CD4-positive, alpha-beta T cell (primary cell): ENCODE measurements around the gene LDB2. TPM values are rescaled to one million over a fixed set of nuclear protein-coding genes. Genes with fewer than 3 reads are reported as not detected.

Experiments used
- ATAC-seq: fragments of 200-7000 bp; cut with Tn5 transposase; one replicate; pipeline ENCODE4 v1.10.0; 2022; ENCODE audit warnings: mild to moderate bottlenecking; ENCODE audit not compliant: poor library complexity
- CTCF ChIA-PET: fragments of 350-600 bp; sonication (Branson Sonifier 250); formaldehyde crosslinking; loops from one replicate; lab custom pipeline; 2021; ENCODE audit warnings: antibody characterized with exemption, inconsistent platforms; lab: Charles Lee
- POLR2A ChIA-PET: fragments of 350-600 bp; sonication (Branson Sonifier 250); formaldehyde crosslinking; loops from one replicate; lab custom pipeline; 2021; ENCODE audit warnings: antibody characterized with exemption, inconsistent platforms; lab: Charles Lee
- DNase-seq, 14 experiments: peaks; one replicate each; pipeline ENCODE4 v3.0.0-alpha.2; 2013 to 2020; ENCODE audit warnings: mixed read lengths in 2 of 14
- H3K27ac ChIP-seq, 2 donors: one replicate each; pipeline versions ENCODE4 v1.5.1 to v1.7.0; 2013; ENCODE audit warnings: low read length in 2 of 2, low read depth in 1 of 2, mild to moderate bottlenecking in 1 of 2
- H3K27me3 ChIP-seq, 2 experiments: 1 replicate in 1 of 2; 2 replicates in 1 of 2; pipeline versions ENCODE4 v1.6.1 to v1.7.0; 2013; ENCODE audit warnings: low read length in 2 of 2, control low read depth in 1 of 2, mild to moderate bottlenecking in 1 of 2, moderate library complexity in 1 of 2; ENCODE audit not compliant: insufficient read depth in 2 of 2, control insufficient read depth in 1 of 2
- H3K36me3 ChIP-seq: one replicate; pipeline ENCODE4 v1.6.1; 2013; ENCODE audit warnings: low read length, control low read depth; ENCODE audit not compliant: insufficient read depth
- H3K4me1 ChIP-seq: one replicate; pipeline ENCODE4 v1.6.1; 2013; ENCODE audit warnings: low read length, control low read depth; ENCODE audit not compliant: insufficient read depth
- H3K4me3 ChIP-seq: one replicate; pipeline ENCODE4 v1.5.1; 2013; ENCODE audit warnings: mild to moderate bottlenecking, low read length, moderate library complexity
- H3K9me3 ChIP-seq, 2 experiments: 1 replicate in 1 of 2; 2 replicates in 1 of 2; pipeline versions ENCODE4 v1.6.1 to v1.7.0; 2013; ENCODE audit warnings: low read length in 2 of 2, mild to moderate bottlenecking in 2 of 2, control low read depth in 1 of 2, moderate library complexity in 1 of 2; ENCODE audit not compliant: control insufficient read depth in 1 of 2, insufficient read depth in 1 of 2
- H3K27ac Mint-ChIP-seq: one replicate; pipeline ENCODE4 v1.8.0; 2020; ENCODE audit warnings: mixed read lengths
- H3K27me3 Mint-ChIP-seq: one replicate; pipeline ENCODE4 v1.8.0; 2021; ENCODE audit warnings: mixed read lengths
- H3K36me3 Mint-ChIP-seq: one replicate; pipeline ENCODE4 v1.8.0; 2021; ENCODE audit warnings: low read depth, mixed read lengths
- H3K4me1 Mint-ChIP-seq: one replicate; pipeline ENCODE4 v1.8.0; 2021; ENCODE audit warnings: low read depth, mixed read lengths
- H3K4me3 Mint-ChIP-seq: one replicate; pipeline ENCODE4 v1.8.0; 2020; ENCODE audit warnings: mild to moderate bottlenecking, mixed read lengths
- H3K9me3 Mint-ChIP-seq: one replicate; pipeline ENCODE4 v1.8.0; 2020; ENCODE audit warnings: mixed read lengths
- intact Hi-C, 2 experiments: fragments of 100-400 bp; cut with DNase I in 1 of 2; cut with micrococcal nuclease in 1 of 2; formaldehyde crosslinking; loops; one replicate each; pipeline versions ENCODE4 v1.15.1 to v1.9.0; 2023 to 2025; cut with DNase I, micrococcal nuclease
- total RNA-seq, 174 experiments: library from RNA in 2 of 174; stranded (reverse) in 2 of 174; gene quantifications; one replicate each; pipeline ENCODE4 v1.2.3 and lab custom pipeline; 2021 to 2026
- TF ChIP-seq, protein P1 (sequence below): fragments of 200-600 bp; IDR thresholded peaks from one replicate; pipeline ENCODE4 v1.8.0; 2022; ENCODE audit warnings: antibody characterized with exemption, mild to moderate bottlenecking

Gene LDB2
- total RNA-seq, 2 experiments from 2014 or later: not detected

DNA sequence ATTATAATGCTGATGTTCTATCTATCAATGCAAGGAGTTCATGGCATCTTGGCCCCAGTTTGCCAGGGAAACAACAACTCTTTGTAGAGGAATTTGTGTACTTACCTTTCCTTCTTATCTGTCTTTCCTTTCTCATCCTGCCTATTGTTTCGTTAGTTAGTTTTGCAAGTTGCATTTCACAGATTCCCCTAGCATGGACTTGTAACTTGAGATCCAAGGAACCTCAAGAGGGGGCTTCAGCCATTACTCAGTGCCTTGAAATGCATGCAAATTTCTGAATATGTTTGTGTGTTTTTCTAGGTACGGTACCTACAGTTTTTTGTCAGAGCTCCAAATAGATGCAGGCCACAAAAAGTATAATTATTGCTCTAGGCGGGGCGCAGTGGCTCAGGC is 203.6 kb downstream of the LDB2 start:
- no peak for DNase-seq
- Histone ChIP-seq H3K9me3 (no peaks in the 10 kb centered on the region), H3K36me3 (no peaks in the 10 kb centered on the region), H3K4me1 (no peaks in the 10 kb centered on the region), H3K27ac (no peak overlapping the region), H3K27me3 (no peaks in the 10 kb centered on the region), H3K4me3 (no peak overlapping the region)
- H3K4me1 Mint-ChIP-seq: no peaks in the 10 kb centered on the region
- no peak overlapping the region for H3K4me3 Mint-ChIP-seq
- TF ChIP-seq, protein P1, sequence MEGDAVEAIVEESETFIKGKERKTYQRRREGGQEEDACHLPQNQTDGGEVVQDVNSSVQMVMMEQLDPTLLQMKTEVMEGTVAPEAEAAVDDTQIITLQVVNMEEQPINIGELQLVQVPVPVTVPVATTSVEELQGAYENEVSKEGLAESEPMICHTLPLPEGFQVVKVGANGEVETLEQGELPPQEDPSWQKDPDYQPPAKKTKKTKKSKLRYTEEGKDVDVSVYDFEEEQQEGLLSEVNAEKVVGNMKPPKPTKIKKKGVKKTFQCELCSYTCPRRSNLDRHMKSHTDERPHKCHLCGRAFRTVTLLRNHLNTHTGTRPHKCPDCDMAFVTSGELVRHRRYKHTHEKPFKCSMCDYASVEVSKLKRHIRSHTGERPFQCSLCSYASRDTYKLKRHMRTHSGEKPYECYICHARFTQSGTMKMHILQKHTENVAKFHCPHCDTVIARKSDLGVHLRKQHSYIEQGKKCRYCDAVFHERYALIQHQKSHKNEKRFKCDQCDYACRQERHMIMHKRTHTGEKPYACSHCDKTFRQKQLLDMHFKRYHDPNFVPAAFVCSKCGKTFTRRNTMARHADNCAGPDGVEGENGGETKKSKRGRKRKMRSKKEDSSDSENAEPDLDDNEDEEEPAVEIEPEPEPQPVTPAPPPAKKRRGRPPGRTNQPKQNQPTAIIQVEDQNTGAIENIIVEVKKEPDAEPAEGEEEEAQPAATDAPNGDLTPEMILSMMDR: no peak
- ATAC-seq: no peak
- H3K27me3 Mint-ChIP-seq: no peaks in the 10 kb centered on the region
- no peaks in the 10 kb centered on the region for H3K9me3 Mint-ChIP-seq
- H3K36me3 Mint-ChIP-seq: no peaks in the 10 kb centered on the region
- ChIA-PET CTCF (no interaction called here), POLR2A (no interaction called here)
- no peak overlapping the region for H3K27ac Mint-ChIP-seq
- intact Hi-C loops: no loop called here

DNA sequence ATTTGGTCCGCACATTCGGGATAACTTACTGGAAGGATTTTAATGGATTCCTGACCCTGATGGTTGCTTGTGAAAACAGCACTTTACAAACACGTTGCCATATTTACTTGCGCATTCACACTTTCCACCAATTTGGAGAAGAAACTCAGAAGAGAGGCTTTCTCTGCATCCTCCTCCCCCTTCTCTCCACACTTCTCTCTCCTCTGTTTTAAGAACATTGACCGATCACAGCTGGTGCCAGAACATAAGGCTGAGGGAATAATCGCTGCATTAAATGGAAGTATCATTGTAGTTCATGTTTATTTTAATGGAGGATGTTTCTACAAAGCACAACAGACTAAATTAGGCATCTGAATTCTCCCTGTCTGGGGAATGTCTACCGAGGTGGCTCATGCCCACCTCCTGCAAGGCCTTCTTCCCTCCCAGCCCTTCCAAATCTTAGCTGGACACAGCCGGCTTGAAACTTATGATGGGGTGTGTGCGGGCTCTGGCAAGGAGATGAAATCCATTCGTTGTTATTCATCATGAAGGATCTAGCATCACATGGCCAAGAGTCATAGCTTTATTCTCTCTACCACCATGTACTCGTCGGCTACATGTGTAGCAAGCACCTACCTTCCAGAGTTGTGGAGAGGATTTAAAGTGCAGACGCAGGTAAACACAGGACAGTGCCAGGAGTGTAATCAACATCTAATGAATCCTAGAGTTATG is 204.1 kb downstream of the LDB2 start:
- Mint-ChIP-seq H3K27ac (no peak overlapping the region), H3K4me1 (no peaks in the 10 kb centered on the region), H3K36me3 (no peaks in the 10 kb centered on the region), H3K4me3 (no peak overlapping the region), H3K9me3 (no peaks in the 10 kb centered on the region), H3K27me3 (no peaks in the 10 kb centered on the region)
- ATAC-seq: no peak
- CTCF ChIA-PET: no interaction called here
- TF ChIP-seq, protein P1: no peak
- no peak for DNase-seq
- H3K27ac ChIP-seq: no peak overlapping the region
- no peaks in the 10 kb centered on the region for H3K36me3 ChIP-seq
- POLR2A ChIA-PET: no interaction called here
- H3K27me3 ChIP-seq: no peaks in the 10 kb centered on the region
- intact Hi-C loops: no loop called here
- H3K9me3 ChIP-seq: no peaks in the 10 kb centered on the region
- H3K4me1 ChIP-seq: no peaks in the 10 kb centered on the region
- no peak overlapping the region for H3K4me3 ChIP-seq

DNA sequence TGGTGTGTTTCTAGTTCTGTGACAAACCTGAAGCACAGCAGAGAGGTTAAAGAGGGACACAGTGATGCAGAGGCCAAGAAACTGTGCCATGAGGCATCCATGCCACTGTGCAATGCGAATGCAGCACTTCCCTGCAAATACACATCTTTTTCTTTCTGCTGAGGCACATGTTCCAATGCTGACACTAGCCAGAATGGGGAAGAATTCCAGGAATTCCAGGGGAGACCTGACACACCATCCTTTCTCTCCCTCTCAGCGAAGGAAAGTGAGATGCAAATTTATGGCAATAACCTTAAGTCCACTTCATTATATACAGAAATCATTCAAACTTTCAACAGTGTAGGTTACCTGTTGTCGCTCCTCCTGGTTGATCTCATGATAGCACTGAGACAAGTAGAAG is 204.8 kb downstream of the LDB2 start:
- no peak overlapping the region for H3K27ac ChIP-seq

More for the DNA sequence above, 204.8 kb downstream of the LDB2 start:
- Mint-ChIP-seq H3K9me3 (no peaks in the 10 kb centered on the region), H3K36me3 (no peaks in the 10 kb centered on the region), H3K4me3 (no peak overlapping the region), H3K4me1 (no peaks in the 10 kb centered on the region), H3K27me3 (no peaks in the 10 kb centered on the region), H3K27ac (no peak overlapping the region)
- no peaks in the 10 kb centered on the region for H3K27me3 ChIP-seq
- no peaks in the 10 kb centered on the region for H3K36me3 ChIP-seq
- H3K9me3 ChIP-seq: no peaks in the 10 kb centered on the region
- POLR2A ChIA-PET: no interaction called here
- DNase-seq (no peak), ATAC-seq (no peak)
- intact Hi-C loops: no loop called here
- CTCF ChIA-PET: no interaction called here
- H3K4me3 ChIP-seq: no peak overlapping the region
- H3K4me1 ChIP-seq: no peaks in the 10 kb centered on the region
- TF ChIP-seq, protein P1: no peak
